D721Med (cell line): ENCODE results near the gene EME1.
A peak's percentile ranks its signal among the peaks of the same experiment; 100 is the strongest.

ENCODE experiments used
- DNase-seq: peaks from one replicate; pipeline ENCODE4 v3.0.0; 2011; ENCODE audit warnings: low spot score; ENCODE audit not compliant: insufficient read length
- FAIRE-seq: peaks from 2 replicates; lab custom pipeline; 2011; peaks lifted over from hg19 to GRCh38; lab: Jason Lieb, UNC
- TF ChIP-seq, protein P1 (sequence below): IDR thresholded peaks from 2 replicates; pipeline ENCODE4 v1.5.1; 2012; ENCODE audit warnings: mild to moderate bottlenecking, control low read depth; ENCODE audit not compliant: insufficient read depth; ENCODE audit errors: missing control alignments

EME1 gene

DNA sequence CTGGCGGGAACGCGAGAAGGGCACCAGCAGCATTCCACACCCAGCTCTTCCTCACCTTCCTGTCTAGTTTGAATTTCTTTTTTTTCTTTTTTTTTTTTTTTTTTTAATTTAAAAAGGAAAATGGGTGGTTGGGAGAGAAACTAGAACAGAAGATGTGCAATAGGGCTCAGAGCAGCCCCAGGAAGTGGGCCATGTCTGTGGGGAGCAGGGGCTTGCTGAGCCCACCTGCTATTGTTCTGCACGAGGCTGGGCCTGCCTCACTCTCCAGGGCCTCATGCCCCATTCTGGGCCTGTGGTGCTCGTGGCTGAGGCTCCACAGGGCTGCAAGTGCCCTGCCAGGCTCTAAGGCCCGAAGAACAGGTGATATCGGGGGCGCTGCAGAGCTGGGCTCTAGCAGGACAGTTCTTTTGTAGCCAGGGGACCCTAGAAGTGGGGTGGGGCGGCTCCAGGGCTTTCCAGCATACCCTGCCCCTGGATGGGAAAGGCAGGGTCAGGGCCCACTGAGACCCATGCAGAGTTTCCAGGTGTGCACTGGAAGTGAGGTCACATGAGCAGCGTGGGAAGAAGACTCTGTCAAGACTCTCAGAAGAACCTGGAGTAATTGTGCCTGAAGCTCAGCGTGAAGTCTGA is 12.4 kb upstream of the EME1 start:
- TF ChIP-seq, protein P1, sequence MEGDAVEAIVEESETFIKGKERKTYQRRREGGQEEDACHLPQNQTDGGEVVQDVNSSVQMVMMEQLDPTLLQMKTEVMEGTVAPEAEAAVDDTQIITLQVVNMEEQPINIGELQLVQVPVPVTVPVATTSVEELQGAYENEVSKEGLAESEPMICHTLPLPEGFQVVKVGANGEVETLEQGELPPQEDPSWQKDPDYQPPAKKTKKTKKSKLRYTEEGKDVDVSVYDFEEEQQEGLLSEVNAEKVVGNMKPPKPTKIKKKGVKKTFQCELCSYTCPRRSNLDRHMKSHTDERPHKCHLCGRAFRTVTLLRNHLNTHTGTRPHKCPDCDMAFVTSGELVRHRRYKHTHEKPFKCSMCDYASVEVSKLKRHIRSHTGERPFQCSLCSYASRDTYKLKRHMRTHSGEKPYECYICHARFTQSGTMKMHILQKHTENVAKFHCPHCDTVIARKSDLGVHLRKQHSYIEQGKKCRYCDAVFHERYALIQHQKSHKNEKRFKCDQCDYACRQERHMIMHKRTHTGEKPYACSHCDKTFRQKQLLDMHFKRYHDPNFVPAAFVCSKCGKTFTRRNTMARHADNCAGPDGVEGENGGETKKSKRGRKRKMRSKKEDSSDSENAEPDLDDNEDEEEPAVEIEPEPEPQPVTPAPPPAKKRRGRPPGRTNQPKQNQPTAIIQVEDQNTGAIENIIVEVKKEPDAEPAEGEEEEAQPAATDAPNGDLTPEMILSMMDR, result no peak
- DNase-seq, result no peak
- no peak for FAIRE-seq

GRCh38 chr17:50361561-50362480 is 11.2 kb upstream of the EME1 start:
- FAIRE-seq (no peak), DNase-seq (no peak)
- TF ChIP-seq, protein P1, result peak; percentile 86

GRCh38 chr17:50362661-50363060 is 10.4 kb upstream of the EME1 start:
- TF ChIP-seq, protein P1, result no peak
- DNase-seq (no peak), FAIRE-seq (no peak)

DNA sequence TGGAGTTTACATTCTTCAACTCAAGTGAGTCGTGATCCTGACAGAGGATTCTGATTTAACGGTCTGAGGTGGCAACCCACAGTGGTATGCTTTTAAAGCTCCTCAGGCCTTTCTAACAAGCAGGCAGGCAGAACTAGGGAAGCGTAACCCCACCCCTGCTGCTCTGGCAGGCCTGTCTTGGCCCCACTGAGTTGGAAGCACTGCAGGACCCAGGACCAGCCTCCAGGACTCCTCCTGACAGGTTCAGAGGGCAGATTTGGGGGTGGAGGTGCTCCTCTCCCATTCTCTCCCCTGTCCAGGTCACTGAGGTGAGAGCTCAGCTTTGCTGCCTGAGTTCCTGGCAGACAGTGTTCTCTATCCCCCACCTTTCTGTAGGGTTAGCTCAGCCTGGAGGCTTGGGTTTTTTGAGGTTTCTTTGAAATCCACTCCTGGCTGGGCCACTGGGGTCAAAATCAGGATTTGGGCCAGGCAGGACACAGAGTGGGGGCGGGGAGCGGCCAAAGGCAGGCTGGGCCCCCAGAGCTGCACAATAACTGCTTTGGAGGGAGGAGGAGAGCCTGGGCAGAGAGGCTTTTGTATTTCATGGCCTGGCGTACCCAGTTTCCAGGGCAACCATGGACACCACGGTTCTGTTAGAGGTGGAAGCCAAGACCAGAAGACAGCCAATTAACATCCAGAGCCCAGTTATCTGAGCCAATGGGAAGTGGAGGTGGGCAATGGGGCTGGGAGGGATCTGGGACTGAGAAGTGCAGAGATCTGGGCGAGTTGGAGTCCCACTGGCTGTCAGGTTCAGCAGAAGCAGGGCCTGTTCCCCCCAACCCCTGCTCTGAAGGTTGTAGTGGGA is 9.6 kb upstream of the EME1 start:
- TF ChIP-seq, protein P1, result no peak
- no peak for DNase-seq
- FAIRE-seq, result no peak

- FAIRE-seq, result no peak
- TF ChIP-seq, protein P1, result no peak
- DNase-seq, result no peak
Measured at GRCh38 chr17:50364061-50364458, 9.0 kb upstream of the EME1 start.

- TF ChIP-seq, protein P1, result no peak
- FAIRE-seq (no peak), DNase-seq (no peak)
Measured at GRCh38 chr17:50364715-50365114, 8.3 kb upstream of the EME1 start.
